HUDEP-2 (cell line): Measurements from ENCODE around the gene CSN3.
"Not testable (repeated sequence)": the region's sequence is repeated elsewhere in the genome, so short reads cannot be mapped to it uniquely, and the experiment has no call there.

Experiments used
- DNase-seq, 76 experiments: peaks; one replicate each; lab custom pipeline; 2025; ENCODE audit not compliant: unreplicated experiment in 76 of 76; lab: John Stamatoyannopoulos, UW

CSN3 gene

GRCh38 chr4:70242297-70242696 lies at the start of gene CSN3:
Gene CSN3 (plus strand): TSS chr4:70242597. CDS start chr4:70244820, 2,223 bp downstream.
- not testable (repeated sequence) for DNase-seq

GRCh38 chr4:70192895-70193294 lies 49.5 kb upstream of the CSN3 start:
- no peak for DNase-seq

- no peak for DNase-seq
Observed at GRCh38 chr4:70195425-70195824, 47.0 kb upstream of the CSN3 start, which contains the start of gene ODAM. Gene ODAM (plus strand): TSS chr4:70195725. CDS start chr4:70196544, 819 bp downstream.

- no peak for DNase-seq
Observed at GRCh38 chr4:70196857-70197256, 45.5 kb upstream of the CSN3 start.

GRCh38 chr4:70197842-70198241 lies 44.6 kb upstream of the CSN3 start:
- no peak for DNase-seq

- DNase-seq, result no peak
Observed at GRCh38 chr4:70203601-70204000, 38.8 kb upstream of the CSN3 start.

GRCh38 chr4:70212752-70213151 lies 29.6 kb upstream of the CSN3 start:
- DNase-seq, result not testable (repeated sequence)

GRCh38 chr4:70216109-70216508 lies 26.3 kb upstream of the CSN3 start:
- not testable (repeated sequence) for DNase-seq

GRCh38 chr4:70216550-70216949 lies 25.8 kb upstream of the CSN3 start:
- not testable (repeated sequence) for DNase-seq

- DNase-seq, result not testable (repeated sequence)
Observed at GRCh38 chr4:70221389-70221788, 21.0 kb upstream of the CSN3 start.

- DNase-seq, result not testable (repeated sequence)
Observed at GRCh38 chr4:70221818-70222217, 20.6 kb upstream of the CSN3 start.

GRCh38 chr4:70225824-70226223 lies 16.6 kb upstream of the CSN3 start, which contains the start of gene FDCSP:
Gene FDCSP (plus strand): TSS chr4:70226124. CDS start chr4:70231195, 5,071 bp downstream.
- no peak for DNase-seq

- no peak for DNase-seq
Observed at GRCh38 chr4:70236125-70236524, 6.3 kb upstream of the CSN3 start.

- no peak for DNase-seq
Observed at GRCh38 chr4:70239131-70239883, 3.1 kb upstream of the CSN3 start.

- no peak for DNase-seq
Observed at GRCh38 chr4:70239884-70240591, 2.4 kb upstream of the CSN3 start.

- no peak for DNase-seq
Observed at GRCh38 chr4:70243091-70243490, 694 bp downstream of the CSN3 start.

- no peak for DNase-seq
Observed at GRCh38 chr4:70251250-70251944, 9.0 kb downstream of the CSN3 start.

GRCh38 chr4:70251945-70252277 lies 9.5 kb downstream of the CSN3 start:
- no peak for DNase-seq

- DNase-seq, result no peak
Observed at GRCh38 chr4:70269674-70270073, 27.3 kb downstream of the CSN3 start.

GRCh38 chr4:70277121-70277520 lies 34.7 kb downstream of the CSN3 start:
- DNase-seq, result no peak

- DNase-seq, result no peak
Observed at GRCh38 chr4:70280567-70280966, 38.2 kb downstream of the CSN3 start.
